ENCODE results near the gene NOXRED1.

The NOXRED1 gene

DNA sequence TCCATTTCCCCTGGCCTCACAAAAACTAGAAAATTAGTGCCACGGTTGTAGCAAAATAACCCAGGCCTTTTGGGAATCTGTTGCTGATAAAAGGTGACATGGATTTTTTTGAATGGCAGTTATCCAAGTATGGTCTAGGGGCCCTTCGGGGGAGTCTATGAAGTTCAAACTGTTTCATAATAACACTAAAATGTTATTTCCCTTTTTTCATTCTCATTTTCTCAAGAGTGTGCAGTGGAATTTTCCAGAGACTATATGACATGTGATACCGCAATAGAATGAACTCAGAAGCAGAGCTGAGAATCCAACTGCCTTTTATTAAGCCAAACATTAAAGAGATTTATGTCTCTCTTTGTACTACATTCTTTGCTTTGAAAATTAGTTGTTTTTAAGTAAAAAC, 75.6 kb downstream of the NOXRED1 start:
- no peak overlapping the region for H3K27ac ChIP-seq
- DNase-seq (ENCODE audit: low spot score), result no peak

DNA sequence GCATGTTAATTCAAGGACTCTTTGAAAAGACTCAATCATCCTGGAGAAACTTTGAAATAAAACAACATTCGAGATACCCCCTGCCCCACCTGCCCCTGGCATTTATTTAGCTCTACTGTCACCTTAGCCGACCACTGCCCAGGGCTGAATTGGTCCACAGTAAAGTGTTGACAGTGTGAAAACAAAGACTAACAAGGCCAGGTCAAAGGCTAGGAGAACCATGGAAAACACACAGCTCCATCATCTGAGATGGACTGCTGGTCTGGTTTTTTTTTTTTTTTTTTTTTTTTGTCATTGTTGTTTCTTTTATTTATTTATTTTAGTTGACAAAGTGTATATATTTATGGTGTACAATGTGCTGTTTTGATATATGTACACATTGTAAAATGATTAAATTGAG, 76.8 kb downstream of the NOXRED1 start:
- TF ChIP-seq, protein P1, sequence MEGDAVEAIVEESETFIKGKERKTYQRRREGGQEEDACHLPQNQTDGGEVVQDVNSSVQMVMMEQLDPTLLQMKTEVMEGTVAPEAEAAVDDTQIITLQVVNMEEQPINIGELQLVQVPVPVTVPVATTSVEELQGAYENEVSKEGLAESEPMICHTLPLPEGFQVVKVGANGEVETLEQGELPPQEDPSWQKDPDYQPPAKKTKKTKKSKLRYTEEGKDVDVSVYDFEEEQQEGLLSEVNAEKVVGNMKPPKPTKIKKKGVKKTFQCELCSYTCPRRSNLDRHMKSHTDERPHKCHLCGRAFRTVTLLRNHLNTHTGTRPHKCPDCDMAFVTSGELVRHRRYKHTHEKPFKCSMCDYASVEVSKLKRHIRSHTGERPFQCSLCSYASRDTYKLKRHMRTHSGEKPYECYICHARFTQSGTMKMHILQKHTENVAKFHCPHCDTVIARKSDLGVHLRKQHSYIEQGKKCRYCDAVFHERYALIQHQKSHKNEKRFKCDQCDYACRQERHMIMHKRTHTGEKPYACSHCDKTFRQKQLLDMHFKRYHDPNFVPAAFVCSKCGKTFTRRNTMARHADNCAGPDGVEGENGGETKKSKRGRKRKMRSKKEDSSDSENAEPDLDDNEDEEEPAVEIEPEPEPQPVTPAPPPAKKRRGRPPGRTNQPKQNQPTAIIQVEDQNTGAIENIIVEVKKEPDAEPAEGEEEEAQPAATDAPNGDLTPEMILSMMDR (IDR thresholded peaks at IDR 0.05), result no peak
- no peak for DNase-seq (ENCODE audit: low spot score)
- no peak overlapping the region for H3K27ac ChIP-seq
- no peak overlapping the region for H3K4me3 ChIP-seq

More for the DNA sequence above, 75.6 kb downstream of the NOXRED1 start:
- no peak overlapping the region for H3K4me3 ChIP-seq
- TF ChIP-seq, protein P1 (IDR thresholded peaks at IDR 0.05), result no peak

- TF ChIP-seq, protein P1 (IDR thresholded peaks at IDR 0.05), result no peak
- DNase-seq (ENCODE audit: low spot score), result no peak
- H3K4me3 ChIP-seq, result no peak overlapping the region
- no peak overlapping the region for H3K27ac ChIP-seq
Observed at GRCh38 chr14:77344377-77344996, 78.8 kb downstream of the NOXRED1 start.
